Muscle layer of duodenum (tissue), 2 donors: ENCODE results near the gene MRTFB.
"Not testable (repeated sequence)": the region's sequence is repeated elsewhere in the genome, so short reads cannot be mapped to it uniquely, and the experiment has no call there.

Experiments
- H3K27ac ChIP-seq: one replicate; pipeline ENCODE4 v1.7.0; 2013; ENCODE audit warnings: mild to moderate bottlenecking, low read length
- H3K27me3 ChIP-seq: one replicate; pipeline ENCODE4 v1.7.0; 2013; ENCODE audit warnings: low read depth, mild to moderate bottlenecking, control low read depth, low read length
- H3K36me3 ChIP-seq, 2 donors: one replicate each; pipeline ENCODE4 v1.7.0; 2013; ENCODE audit warnings: low read length in 2 of 2, control low read depth in 1 of 2, mild to moderate bottlenecking in 1 of 2; ENCODE audit not compliant: insufficient read depth in 2 of 2, control insufficient read depth in 1 of 2
- H3K4me1 ChIP-seq, 2 donors: one replicate each; pipeline ENCODE4 v1.7.0; 2013; ENCODE audit warnings: low read length in 2 of 2, mild to moderate bottlenecking in 2 of 2, control low read depth in 1 of 2, moderate library complexity in 1 of 2; ENCODE audit not compliant: insufficient read depth in 2 of 2, control insufficient read depth in 1 of 2
- H3K4me3 ChIP-seq, 2 donors: one replicate each; pipeline ENCODE4 v1.7.0; 2013; ENCODE audit warnings: low read length in 2 of 2, low read depth in 1 of 2, mild to moderate bottlenecking in 1 of 2
- H3K9me3 ChIP-seq, 2 donors: one replicate each; pipeline ENCODE4 v1.7.0; 2013; ENCODE audit warnings: low read length in 2 of 2, control low read depth in 1 of 2, mild to moderate bottlenecking in 1 of 2; ENCODE audit not compliant: control insufficient read depth in 1 of 2
- donor health status: healthy.

MRTFB gene

GRCh38 chr16:14179116-14179515 lies 108.0 kb downstream of the MRTFB start:
- no peak overlapping the region for H3K27ac ChIP-seq
- H3K4me3 ChIP-seq, result no peak overlapping the region
- H3K4me1 ChIP-seq, result no peaks in the 10 kb centered on the region
- no peaks in the 10 kb centered on the region for H3K27me3 ChIP-seq
- H3K9me3 ChIP-seq, result no peaks in the 10 kb centered on the region
- no peaks in the 10 kb centered on the region for H3K36me3 ChIP-seq

- Histone ChIP-seq H3K4me1 (peaks cover 0 to 6% of the 10 kb centered on the region in 2 donors), H3K27ac (no peak overlapping the region), H3K27me3 (no peaks in the 10 kb centered on the region), H3K36me3 (no peaks in the 10 kb centered on the region), H3K4me3 (no peak overlapping the region), H3K9me3 (no peaks in the 10 kb centered on the region)
Measured at GRCh38 chr16:14180481-14180944, 109.4 kb downstream of the MRTFB start.

GRCh38 chr16:14181371-14182050 lies 110.4 kb downstream of the MRTFB start:
- Histone ChIP-seq H3K27me3 (no peaks in the 10 kb centered on the region), H3K27ac (no peak overlapping the region), H3K9me3 (no peaks in the 10 kb centered on the region), H3K36me3 (no peaks in the 10 kb centered on the region), H3K4me1 (peaks cover 0 to 9% of the 10 kb centered on the region in 2 donors), H3K4me3 (no peak overlapping the region)

- Histone ChIP-seq H3K9me3 (no peaks in the 10 kb centered on the region), H3K27me3 (no peaks in the 10 kb centered on the region), H3K4me3 (no peak overlapping the region), H3K4me1 (peaks cover 0 to 17% of the 10 kb centered on the region in 2 donors), H3K36me3 (no peaks in the 10 kb centered on the region), H3K27ac (no peak overlapping the region)
Measured at GRCh38 chr16:14182999-14183398, 111.9 kb downstream of the MRTFB start.

GRCh38 chr16:14183962-14184361 lies 112.8 kb downstream of the MRTFB start:
- H3K9me3 ChIP-seq, H3K4me3 ChIP-seq, H3K27ac ChIP-seq, H3K36me3 ChIP-seq, H3K27me3 ChIP-seq: not testable (repeated sequence)
- peaks cover 0 to 17% of the 10 kb centered on the region in 2 donors for H3K4me1 ChIP-seq

GRCh38 chr16:14186007-14186794 lies 115.1 kb downstream of the MRTFB start:
- Histone ChIP-seq H3K4me1 (peaks cover 0 to 17% of the 10 kb centered on the region in 2 donors), H3K36me3 (no peaks in the 10 kb centered on the region), H3K27ac (peak overlapping the region; percentile 70), H3K9me3 (no peaks in the 10 kb centered on the region), H3K27me3 (no peaks in the 10 kb centered on the region), H3K4me3 (peak overlapping the region; percentile 20 to 47)

- Histone ChIP-seq H3K9me3 (no peaks in the 10 kb centered on the region), H3K27me3 (no peaks in the 10 kb centered on the region), H3K27ac (peak overlapping the region; percentile 70), H3K4me1 (peaks cover 0 to 17% of the 10 kb centered on the region in 2 donors), H3K4me3 (peak overlapping the region; percentile 20 to 47), H3K36me3 (no peaks in the 10 kb centered on the region)
Measured at GRCh38 chr16:14186795-14187221, 115.7 kb downstream of the MRTFB start.

GRCh38 chr16:14187517-14188338 lies 116.6 kb downstream of the MRTFB start:
- Histone ChIP-seq H3K27ac (peak overlapping the region; percentile 70), H3K4me3 (peak overlapping the region; percentile 20 to 47), H3K4me1 (peaks cover 0 to 17% of the 10 kb centered on the region in 2 donors), H3K27me3 (no peaks in the 10 kb centered on the region), H3K9me3 (no peaks in the 10 kb centered on the region), H3K36me3 (no peaks in the 10 kb centered on the region)

- H3K36me3 ChIP-seq, result no peaks in the 10 kb centered on the region
- H3K9me3 ChIP-seq, result no peaks in the 10 kb centered on the region
- peak overlapping the region in 1 of 2 donors; percentile 19 for H3K4me3 ChIP-seq
- no peak overlapping the region for H3K27ac ChIP-seq
- no peaks in the 10 kb centered on the region for H3K27me3 ChIP-seq
- H3K4me1 ChIP-seq, result peaks cover 0 to 3% of the 10 kb centered on the region in 2 donors
Measured at GRCh38 chr16:14193316-14193871, 122.3 kb downstream of the MRTFB start.

GRCh38 chr16:14194721-14195120 lies 123.6 kb downstream of the MRTFB start:
- Histone ChIP-seq H3K36me3 (no peaks in the 10 kb centered on the region), H3K9me3 (no peaks in the 10 kb centered on the region), H3K27ac (no peak overlapping the region), H3K4me3 (no peak overlapping the region), H3K4me1 (peaks cover 0 to 3% of the 10 kb centered on the region in 2 donors), H3K27me3 (no peaks in the 10 kb centered on the region)

- Histone ChIP-seq H3K4me3 (no peak overlapping the region), H3K27ac (no peak overlapping the region), H3K27me3 (no peaks in the 10 kb centered on the region), H3K9me3 (no peaks in the 10 kb centered on the region), H3K4me1 (peaks cover 0 to 3% of the 10 kb centered on the region in 2 donors), H3K36me3 (no peaks in the 10 kb centered on the region)
Measured at GRCh38 chr16:14196011-14196410, 124.9 kb downstream of the MRTFB start.
